ENCODE measurements around the gene CNTFR.

Gene CNTFR

GRCh38 chr9:34592895-34593601 lies 3.5 kb upstream of the CNTFR start:
- H3K4me3 Mint-ChIP-seq: peak overlapping the region; percentile 63
- H3K9me3 Mint-ChIP-seq: no peaks in the 10 kb centered on the region
- H3K27ac Mint-ChIP-seq: no peak overlapping the region
- no peaks in the 10 kb centered on the region for H3K36me3 Mint-ChIP-seq (ENCODE audit: low read depth)
- H3K4me1 Mint-ChIP-seq: peaks cover 69% of the 10 kb centered on the region
- TF ChIP-seq CTCF (IDR thresholded peaks at IDR 0.05): no peak
- peaks cover 56% of the 10 kb centered on the region for H3K27me3 Mint-ChIP-seq (ENCODE audit: low read depth, poor library complexity)
- DNase-seq: peak; percentile 74

GRCh38 chr9:34591917-34592866 lies 2.7 kb upstream of the CNTFR start:
- Mint-ChIP-seq H3K9me3 (no peaks in the 10 kb centered on the region), H3K27ac (no peak overlapping the region), H3K36me3 (ENCODE audit: low read depth) (no peaks in the 10 kb centered on the region), H3K27me3 (ENCODE audit: low read depth, poor library complexity) (peaks cover 59% of the 10 kb centered on the region), H3K4me1 (peaks cover 69% of the 10 kb centered on the region), H3K4me3 (peak overlapping the region; percentile 16)
- TF ChIP-seq CTCF (IDR thresholded peaks at IDR 0.05): peak; percentile 2
- DNase-seq: no peak

- Mint-ChIP-seq H3K4me1 (peaks cover 72% of the 10 kb centered on the region), H3K4me3 (peak overlapping the region; percentile 97)
Observed at GRCh38 chr9:34591248-34591916, 1.9 kb upstream of the CNTFR start.

GRCh38 chr9:34590381-34591247 lies 1.1 kb upstream of the CNTFR start:
- Mint-ChIP-seq H3K27me3 (ENCODE audit: low read depth, poor library complexity) (peaks cover 54% of the 10 kb centered on the region), H3K4me1 (peaks cover 74% of the 10 kb centered on the region), H3K4me3 (peak overlapping the region; percentile 97), H3K36me3 (ENCODE audit: low read depth) (no peaks in the 10 kb centered on the region), H3K27ac (no peak overlapping the region), H3K9me3 (no peaks in the 10 kb centered on the region)
- peak; percentile 38 for DNase-seq
- TF ChIP-seq CTCF (IDR thresholded peaks at IDR 0.05): no peak

More at GRCh38 chr9:34591248-34591916, 1.9 kb upstream of the CNTFR start:
- Mint-ChIP-seq H3K27ac (no peak overlapping the region), H3K36me3 (ENCODE audit: low read depth) (no peaks in the 10 kb centered on the region), H3K9me3 (no peaks in the 10 kb centered on the region), H3K27me3 (ENCODE audit: low read depth, poor library complexity) (peaks cover 55% of the 10 kb centered on the region)
- peak; percentile 96 for TF ChIP-seq CTCF (IDR thresholded peaks at IDR 0.05)
- DNase-seq: peak; percentile 96
